Kidney (tissue), 22 donors: ENCODE data around the gene TLX3. TPM values are rescaled to one million over a fixed set of nuclear protein-coding genes. Genes with fewer than 3 reads are reported as not detected.
A peak's percentile ranks its signal among the peaks of the same experiment; 100 is the strongest.

Experiments used
- DNase-seq, 5 donors: peaks; one replicate each; pipeline ENCODE4 v3.0.0-alpha.2; 2013 to 2020
- FAIRE-seq: peaks from 2 replicates; lab custom pipeline; 2012; peaks lifted over from hg19 to GRCh38; lab: Jason Lieb, UNC
- H3K27ac ChIP-seq, 2 donors: one replicate each; pipeline ENCODE4 v1.7.0; 2013; ENCODE audit warnings: low read depth in 2 of 2, low read length in 2 of 2, inconsistent platforms in 1 of 2
- H3K27me3 ChIP-seq: one replicate; pipeline ENCODE4 v1.7.1; 2013; ENCODE audit warnings: low read length, inconsistent platforms; ENCODE audit not compliant: control insufficient read depth, insufficient read depth
- H3K36me3 ChIP-seq, 3 donors: one replicate each; pipeline versions ENCODE4 v1.7.0 to v1.7.1; 2013; ENCODE audit warnings: low read length in 3 of 3, control low read depth in 1 of 3, inconsistent platforms in 1 of 3; ENCODE audit not compliant: insufficient read depth in 3 of 3, control insufficient read depth in 2 of 3
- H3K4me1 ChIP-seq, 3 donors: one replicate each; pipeline versions ENCODE4 v1.7.0 to v1.7.1; 2013; ENCODE audit warnings: low read length in 3 of 3, inconsistent platforms in 1 of 3, low read depth in 1 of 3; ENCODE audit not compliant: control insufficient read depth in 2 of 3, insufficient read depth in 2 of 3
- H3K4me3 ChIP-seq, 3 donors: one replicate each; pipeline versions ENCODE4 v1.7.0 to v1.8.1; 2013; ENCODE audit warnings: low read length in 3 of 3, control low read depth in 1 of 3, inconsistent platforms in 1 of 3
- H3K9ac ChIP-seq, 3 donors: one replicate each; pipeline versions ENCODE4 v1.7.0 to v1.7.1; 2013; ENCODE audit warnings: low read length in 3 of 3, control low read depth in 1 of 3, inconsistent platforms in 1 of 3
- H3K9me3 ChIP-seq, 3 donors: one replicate each; pipeline versions ENCODE4 v1.7.0 to v1.7.1; 2013; ENCODE audit warnings: low read length in 3 of 3, control low read depth in 1 of 3, inconsistent platforms in 1 of 3; ENCODE audit not compliant: control insufficient read depth in 2 of 3, insufficient read depth in 1 of 3
- CTCF ChIP-seq: IDR thresholded peaks from 3 replicates; pipeline ENCODE4 v1.5.1; 2012; ENCODE audit warnings: mild to moderate bottlenecking, moderate library complexity, borderline replicate concordance; ENCODE audit not compliant: insufficient read depth; ENCODE audit errors: extremely low read depth
- intact Hi-C: fragments of 100-400 bp; cut with DNase I; formaldehyde crosslinking; loops from one replicate; pipeline ENCODE4 v1.11.1; 2022
- long read RNA-seq, 10 donors: library from polyadenylated mRNA in 1 of 10; unstranded in 1 of 10; transcript quantifications; one replicate each; pipeline ENCODE4 v2.0.0 and lab custom pipeline, GENCODE V29; 2021 to 2026
- polyA plus RNA-seq: library from polyadenylated mRNA; stranded (reverse); fragments of 350-450 nt; fragmentation: Illumina TruSeq; extraction: RNeasy Lipid Tissue Mini Kit (QIAGEN cat#74804); gene quantifications from one replicate; pipeline ENCODE4 v1.2.3, GENCODE V29; 2014; ENCODE audit warnings: low read depth, low replicate concordance; ENCODE audit not compliant: insufficient read depth
- total RNA-seq: library from RNA; stranded (reverse); fragmentation: NEBNext Ultra II Directional; extraction: Animal tissue kit (Norgen Biotek cat#: 25700); gene quantifications from one replicate; pipeline ENCODE4 v1.2.1, GENCODE V29; 2021
- donor health status: control.
- donor health status: control.
- donor health status: control.
- donor health status: control.
- donor health status: control.
- donor health status: DM: yes; HTN: yes; CAD: no.
- donor health status: Normal renal cell carcinoma (clear cell type).

Gene TLX3
- total RNA-seq (not detected), polyA plus RNA-seq (not detected)
- long read RNA-seq, donor 1: 0 reads
- long read RNA-seq, donor 2: 0 reads
- long read RNA-seq, donor 3: 0 reads
- long read RNA-seq, donor 4: 0 reads
- long read RNA-seq, donor 5: 0 reads
- long read RNA-seq, donor 6: 0 reads
- long read RNA-seq, donor 7: 0 reads
- long read RNA-seq, donor 8, partial matches to known transcripts: 0 of 2 reads
- long read RNA-seq, donor 8, other reads (novel, unspliced or antisense): 0 of 2 reads
- long read RNA-seq, donor 9: 0 reads
- long read RNA-seq, donor 10: 0 reads

GRCh38 chr5:171308453-171309275 lies at the start of gene TLX3:
TSS of gene TLX3 (plus strand) at chr5:171309248. CDS start at chr5:171309366, 118 bp downstream.
- no peaks in the 10 kb centered on the region for H3K4me1 ChIP-seq
- no peaks in the 10 kb centered on the region for H3K9me3 ChIP-seq
- FAIRE-seq (no peak), DNase-seq (peak; percentile 43 to 82 (median 73))
- no peak within 1 kb of the TSS for H3K9ac ChIP-seq
- no peak for TF ChIP-seq CTCF
- H3K27ac ChIP-seq: no peak within 1 kb of the TSS
- H3K36me3 ChIP-seq: no peaks in the 10 kb centered on the region
- intact Hi-C loops: no loop called here
- H3K27me3 ChIP-seq: peaks cover 58% of the 10 kb centered on the region
- no peak within 1 kb of the TSS for H3K4me3 ChIP-seq

- H3K27me3 ChIP-seq: no peaks in the 10 kb centered on the region
- FAIRE-seq: no peak
- no peaks in the 10 kb centered on the region for H3K4me1 ChIP-seq
- H3K36me3 ChIP-seq: no peaks in the 10 kb centered on the region
- intact Hi-C loops: no loop called here
- H3K4me3 ChIP-seq: no peak overlapping the region
- no peak overlapping the region for H3K27ac ChIP-seq
- no peak for DNase-seq
- H3K9ac ChIP-seq: no peak overlapping the region
- TF ChIP-seq CTCF: no peak
- no peaks in the 10 kb centered on the region for H3K9me3 ChIP-seq
Observed at GRCh38 chr5:171261361-171261760, 47.7 kb upstream of the TLX3 start.

- no peak for DNase-seq
- no peak overlapping the region for H3K27ac ChIP-seq
- H3K9ac ChIP-seq: no peak overlapping the region
- H3K27me3 ChIP-seq: no peaks in the 10 kb centered on the region
- no peak for TF ChIP-seq CTCF
- FAIRE-seq: no peak
- intact Hi-C loops: no loop called here
- H3K4me1 ChIP-seq: no peaks in the 10 kb centered on the region
- no peak overlapping the region for H3K4me3 ChIP-seq
- no peaks in the 10 kb centered on the region for H3K9me3 ChIP-seq
- H3K36me3 ChIP-seq: no peaks in the 10 kb centered on the region
Observed at GRCh38 chr5:171261904-171262303, 47.1 kb upstream of the TLX3 start.
